ENCODE data around the gene FAM3C.
A peak's percentile ranks its signal among the peaks of the same experiment; 100 is the strongest.
"Not testable (repeated sequence)": the region's sequence is repeated elsewhere in the genome, so short reads cannot be mapped to it uniquely, and the experiment has no call there.

Gene FAM3C

DNA sequence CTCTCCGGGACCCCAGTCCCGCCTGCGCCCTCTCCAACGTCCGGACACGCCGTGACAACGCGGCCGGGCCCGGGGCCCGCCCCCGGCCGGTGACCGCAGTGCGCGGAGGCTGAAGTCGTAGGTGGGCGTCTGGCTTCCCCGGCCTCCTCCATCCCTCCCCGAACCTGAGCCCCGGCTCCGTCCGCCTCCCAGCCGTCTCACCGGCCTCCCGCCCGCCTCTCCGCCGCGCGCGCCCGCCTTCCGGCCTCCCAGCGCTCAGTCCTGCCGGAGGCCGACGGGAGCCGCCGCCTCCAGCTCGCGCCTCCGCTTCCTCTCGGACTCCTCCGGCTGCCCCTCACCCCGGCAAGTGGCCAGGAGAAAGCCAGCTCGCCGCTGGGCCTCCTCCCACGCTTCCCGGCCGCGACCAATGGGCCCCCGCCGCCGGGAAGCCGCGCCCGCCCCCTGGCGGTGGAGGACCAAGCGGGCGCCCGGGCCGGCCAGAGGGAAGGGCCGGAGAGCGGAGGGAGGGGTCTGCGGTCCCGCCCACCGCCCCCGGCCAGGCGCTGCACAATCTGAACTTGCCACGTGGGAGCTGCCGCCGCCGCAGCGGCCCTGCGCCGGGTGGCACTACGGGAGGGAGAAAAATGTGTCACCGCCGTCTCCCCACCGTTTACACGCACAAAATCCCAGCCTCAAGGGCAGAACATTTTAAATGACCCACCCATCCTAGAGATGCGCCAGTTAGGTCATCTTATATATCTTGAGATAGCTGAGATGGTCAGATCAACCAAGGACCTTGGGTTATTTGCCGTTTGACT lies at the start of gene FAM3C:
FAM3C (minus strand) TSS at position 348 of the 797 bp plus-strand sequence. CDS start 13,339 bp downstream, outside the sequence.
- DNase-seq = peak; percentile 66

GRCh38 chr7:121442845-121443244 lies 46.7 kb upstream of the FAM3C start:
- no peak for DNase-seq

DNA sequence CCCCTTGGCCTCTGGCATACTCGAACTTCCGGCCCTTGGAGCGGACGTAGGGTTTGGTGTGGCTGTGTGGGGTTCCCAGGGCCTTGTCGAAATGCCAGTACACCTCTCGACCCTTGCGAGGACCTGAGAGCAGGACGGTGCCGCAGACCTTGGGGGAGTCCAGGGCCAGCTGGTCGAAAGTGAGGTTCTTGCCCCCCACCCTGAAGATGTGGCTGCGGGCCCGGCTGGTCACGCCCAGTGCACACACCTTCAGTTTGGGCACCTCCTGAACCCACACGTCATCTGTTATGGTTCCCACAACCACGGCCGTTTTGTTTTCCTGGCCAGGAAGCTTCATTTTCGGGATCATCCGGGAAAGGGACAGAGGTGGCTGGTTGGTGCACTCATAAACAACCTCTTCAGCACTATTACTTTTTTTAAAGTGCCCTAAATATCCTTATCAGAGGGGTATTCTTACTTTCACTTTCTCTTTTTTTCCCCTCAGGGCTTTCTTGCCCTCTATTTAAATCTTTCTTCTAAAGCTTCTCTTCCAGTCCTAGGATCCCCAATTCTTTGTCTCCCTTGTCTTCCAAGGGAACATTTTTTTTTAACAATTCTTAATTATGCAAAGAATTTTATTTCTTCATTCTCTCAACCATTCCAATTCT lies 44.9 kb upstream of the FAM3C start:
- DNase-seq = no peak

- DNase-seq = not testable (repeated sequence)
Observed at GRCh38 chr7:121438043-121438955, 42.2 kb upstream of the FAM3C start.

DNA sequence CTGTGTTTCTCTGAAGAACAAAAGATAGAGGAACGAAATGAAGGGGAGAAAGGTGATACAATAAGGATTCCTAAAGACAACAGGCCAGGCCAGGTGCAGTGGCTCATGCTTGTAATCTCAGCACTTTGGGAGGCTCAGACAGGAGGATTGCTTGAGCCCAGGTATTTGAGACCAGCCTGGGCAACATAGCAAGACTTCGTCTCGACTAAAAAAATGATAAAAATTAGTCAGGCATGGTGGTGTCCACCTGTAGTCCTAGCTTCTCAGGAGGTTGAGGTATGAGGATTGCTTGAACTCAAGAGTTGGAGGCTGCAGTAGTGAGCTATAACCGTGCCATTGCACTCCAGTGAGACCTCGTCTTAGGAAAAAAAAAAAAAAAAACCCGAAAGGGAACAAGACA lies 41.4 kb upstream of the FAM3C start:
- DNase-seq = no peak

GRCh38 chr7:121436688-121437087 lies 40.6 kb upstream of the FAM3C start:
- DNase-seq = no peak

- DNase-seq = no peak
Observed at GRCh38 chr7:121436136-121436535, 40.0 kb upstream of the FAM3C start.

DNA sequence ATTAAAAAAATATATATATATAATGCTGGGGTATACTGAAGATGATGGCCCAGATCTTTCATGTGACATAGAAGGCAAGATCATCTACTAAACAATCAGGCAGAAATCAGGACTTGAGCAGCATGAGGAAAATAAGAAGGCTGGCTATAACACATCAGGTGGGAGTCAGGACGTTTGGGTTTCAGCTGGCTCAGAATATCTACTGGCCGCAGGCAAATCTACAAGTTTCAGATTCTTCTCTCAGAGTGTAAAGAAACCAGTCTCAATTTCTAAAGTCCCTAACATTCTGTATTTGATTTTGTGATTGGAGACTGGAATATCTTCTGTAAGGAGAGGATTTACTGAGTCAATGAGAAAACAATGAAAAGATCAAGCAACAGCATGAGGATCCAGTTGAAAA lies 37.7 kb upstream of the FAM3C start:
- DNase-seq = no peak

GRCh38 chr7:121432486-121432885 lies 36.4 kb upstream of the FAM3C start:
- DNase-seq = not testable (repeated sequence)

DNA sequence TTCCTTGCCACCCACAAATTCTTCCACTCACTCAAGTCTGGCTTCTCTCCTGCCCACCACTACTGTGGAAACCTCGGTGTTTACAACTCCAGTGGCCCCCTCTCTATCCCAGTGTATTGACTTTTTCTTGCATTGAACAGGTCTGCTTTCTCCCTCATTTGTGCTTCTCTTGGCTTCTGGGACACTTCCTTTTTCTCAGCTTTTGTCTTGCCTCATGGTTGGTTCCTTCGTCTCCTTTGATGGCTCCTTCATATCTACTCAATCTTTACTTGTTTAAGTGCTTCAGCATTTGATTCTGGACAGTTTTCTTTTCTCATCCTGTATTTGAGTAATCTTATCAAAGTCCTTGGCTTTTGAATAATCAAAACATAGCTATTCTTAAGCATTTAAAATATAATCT lies 35.9 kb upstream of the FAM3C start:
- no peak for DNase-seq

- no peak for DNase-seq
Observed at GRCh38 chr7:121431389-121431995, 35.4 kb upstream of the FAM3C start.

- no peak for DNase-seq
Observed at GRCh38 chr7:121430558-121430957, 34.5 kb upstream of the FAM3C start.

- no peak for DNase-seq
Observed at GRCh38 chr7:121429798-121430197, 33.7 kb upstream of the FAM3C start.

GRCh38 chr7:121428855-121429489 lies 32.9 kb upstream of the FAM3C start:
- no peak for DNase-seq

DNA sequence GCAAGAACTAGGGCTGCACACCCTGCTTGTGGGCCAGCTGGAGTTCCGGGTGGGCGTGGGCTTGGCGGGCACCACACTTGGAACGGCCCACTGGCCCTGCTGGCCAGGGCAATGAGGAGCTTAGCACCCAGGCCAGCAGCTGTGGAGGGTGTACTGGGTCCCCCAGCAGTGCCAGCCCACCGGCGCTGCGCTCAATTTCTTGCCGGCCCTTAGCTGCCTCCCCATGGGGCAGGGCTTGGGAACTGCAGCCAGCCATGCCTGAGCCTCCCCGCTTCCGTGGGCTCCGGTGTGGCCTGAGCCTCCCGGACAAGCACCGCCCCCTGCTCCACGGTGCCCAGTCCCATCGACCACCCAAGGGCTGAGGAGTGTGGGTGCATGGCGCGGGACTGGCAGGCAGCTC lies 25.6 kb upstream of the FAM3C start:
- DNase-seq = not testable (repeated sequence)

DNA sequence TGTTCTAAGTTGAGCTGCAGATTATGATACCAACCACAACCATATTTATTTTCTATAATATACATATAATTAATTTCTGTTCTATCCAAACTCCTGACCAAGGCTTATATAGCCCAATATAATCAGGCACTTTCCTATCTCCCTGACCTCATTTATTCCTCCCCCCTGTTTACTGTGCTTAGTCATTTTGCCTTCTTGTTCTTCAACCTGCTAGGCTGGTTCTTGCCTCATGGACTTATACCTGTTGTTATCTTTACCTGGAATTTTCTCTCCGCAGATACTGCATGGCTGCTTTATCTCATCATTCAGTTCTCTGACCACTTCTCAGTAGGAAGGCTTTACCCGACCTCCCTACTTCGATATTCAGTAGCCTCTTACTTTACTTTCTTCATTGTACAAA lies 24.9 kb upstream of the FAM3C start:
- no peak for DNase-seq

- no peak for DNase-seq
Observed at GRCh38 chr7:121419201-121420148, 23.4 kb upstream of the FAM3C start.

DNA sequence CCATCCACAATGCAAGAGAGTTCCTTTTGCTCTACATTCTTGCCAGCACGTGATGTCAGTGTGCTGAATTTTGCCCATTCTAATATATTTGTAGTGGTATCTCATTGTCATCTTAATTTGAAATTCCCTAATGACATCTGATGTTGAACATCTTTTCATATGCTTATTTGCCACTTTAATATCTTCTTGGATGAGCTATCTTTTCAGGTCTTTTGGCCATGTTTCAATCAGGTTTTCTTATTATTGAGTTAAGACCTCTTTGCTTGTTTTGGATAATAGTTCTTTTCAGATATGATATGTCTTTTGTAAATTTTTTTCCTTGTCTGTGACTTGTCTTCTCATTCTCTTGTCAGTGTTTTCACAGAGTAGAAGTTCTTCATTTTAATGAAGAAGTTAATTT lies 20.4 kb upstream of the FAM3C start:
- DNase-seq = no peak

DNA sequence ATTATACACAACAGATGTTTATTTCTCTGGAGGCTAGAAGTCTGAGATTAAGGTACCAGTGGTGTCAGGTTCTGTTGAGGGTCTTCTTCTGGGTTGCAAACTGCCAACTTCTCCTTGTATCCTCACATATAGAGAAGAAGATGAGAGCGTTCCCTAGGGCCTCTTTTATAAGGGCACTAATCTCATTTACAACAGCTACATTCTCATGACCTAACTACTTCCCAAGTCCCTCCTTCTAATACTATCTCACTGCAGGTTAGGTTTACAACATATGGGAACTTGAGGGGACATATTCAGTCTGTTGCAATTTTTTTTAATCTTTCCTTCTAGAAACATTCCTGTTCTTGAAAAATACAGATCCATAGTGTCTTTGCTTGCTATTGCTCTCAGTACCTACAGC lies 18.3 kb upstream of the FAM3C start:
- no peak for DNase-seq

DNA sequence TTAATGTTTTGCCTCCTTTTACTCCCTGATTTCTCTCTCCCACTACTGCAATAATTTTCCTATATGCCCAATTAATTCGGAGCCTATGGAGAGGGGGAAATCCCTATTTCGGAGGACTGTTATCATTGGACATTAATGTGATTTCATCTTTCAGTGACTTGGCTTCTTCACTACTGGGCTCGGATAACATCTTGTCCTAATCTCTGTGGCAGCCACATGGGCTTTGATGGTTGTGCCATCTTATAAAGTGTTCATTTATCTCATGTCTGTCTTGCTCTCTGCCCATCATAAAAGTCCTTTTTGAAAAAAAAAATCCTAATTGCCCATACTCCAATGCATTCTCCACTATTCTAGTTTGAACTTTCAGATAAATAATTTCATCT lies 15.5 kb upstream of the FAM3C start:
- DNase-seq = no peak

Measured in NCI-H187 treated with DMSO at 0.1 percent for 48 hours (cell line).